22Rv1 (cell line): ENCODE results near the gene TMEM191B.
"Not testable (repeated sequence)": the region's sequence is repeated elsewhere in the genome, so short reads cannot be mapped to it uniquely, and the experiment has no call there.

ENCODE experiments used
- H3K27ac ChIP-seq: fragments of 450-650 bp; 2 replicates; pipeline ENCODE4 v1.5.1; 2017

Gene TMEM191B

DNA sequence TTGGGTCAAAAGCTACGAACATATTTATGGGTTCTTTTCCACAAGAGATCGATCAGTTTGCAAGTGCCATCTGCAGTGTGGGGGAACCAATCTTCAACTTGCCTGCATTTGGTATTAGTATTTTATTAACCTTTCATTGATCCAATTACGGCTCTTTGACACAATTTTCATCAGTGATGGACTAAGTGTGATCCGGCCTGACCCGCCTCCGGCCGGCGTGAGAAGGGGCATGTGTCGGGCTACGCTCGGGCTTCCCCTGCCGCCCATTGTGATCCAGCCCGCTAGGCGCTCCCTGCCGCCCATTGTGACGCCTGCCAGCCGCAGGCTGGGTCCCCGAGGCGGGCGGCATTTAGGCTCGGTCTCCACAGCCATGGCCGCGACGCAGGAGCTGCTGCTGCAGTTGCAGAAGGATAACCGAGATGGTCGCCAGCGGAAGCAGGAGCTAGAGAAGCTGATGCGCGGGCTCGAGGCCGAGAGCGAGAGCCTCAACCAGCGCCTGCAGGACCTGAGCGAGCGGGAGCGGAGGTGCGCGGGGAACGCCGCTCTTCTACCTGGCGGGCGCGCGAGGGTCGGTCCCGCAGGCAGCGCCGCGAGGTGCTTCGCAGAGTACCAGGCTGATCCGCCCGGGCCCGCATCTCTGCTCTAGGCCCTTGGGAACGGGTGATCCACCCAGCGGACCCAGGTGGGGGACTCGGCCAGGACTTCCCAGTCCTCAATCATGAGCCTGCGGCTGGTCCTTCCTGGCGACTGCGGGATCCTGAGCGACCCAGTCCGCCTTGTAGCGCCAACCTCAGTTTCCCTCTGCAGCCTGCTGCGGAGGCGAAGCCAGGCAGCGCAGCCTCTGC lies at the start of gene TMEM191B:
Gene TMEM191B (plus strand): TSS at position 51 of the 845 bp plus-strand sequence. CDS start 179 bp downstream, at position 230.
- H3K27ac ChIP-seq, result peak within 1 kb of the TSS; percentile 55; the same call in 1 of the 2 replicates

DNA sequence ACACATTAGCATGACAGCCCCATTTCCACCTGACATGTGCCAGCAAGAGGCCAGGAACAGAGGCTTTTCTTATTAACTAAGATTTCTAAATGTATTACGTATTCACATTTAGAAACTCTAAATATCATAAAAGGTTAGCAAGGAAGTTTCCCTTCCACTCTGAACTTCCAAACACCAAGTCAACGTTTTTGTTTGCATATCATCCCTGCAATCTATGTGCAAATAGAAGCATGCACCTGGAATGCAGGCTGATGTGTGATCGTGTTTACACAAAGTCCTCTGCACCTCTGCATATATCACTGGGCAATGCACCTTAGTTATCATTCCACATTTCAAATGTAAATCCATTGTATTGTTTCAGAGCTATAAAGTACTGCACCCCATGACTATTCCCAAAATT lies 31.4 kb upstream of the TMEM191B start:
- not testable (repeated sequence) for H3K27ac ChIP-seq

DNA sequence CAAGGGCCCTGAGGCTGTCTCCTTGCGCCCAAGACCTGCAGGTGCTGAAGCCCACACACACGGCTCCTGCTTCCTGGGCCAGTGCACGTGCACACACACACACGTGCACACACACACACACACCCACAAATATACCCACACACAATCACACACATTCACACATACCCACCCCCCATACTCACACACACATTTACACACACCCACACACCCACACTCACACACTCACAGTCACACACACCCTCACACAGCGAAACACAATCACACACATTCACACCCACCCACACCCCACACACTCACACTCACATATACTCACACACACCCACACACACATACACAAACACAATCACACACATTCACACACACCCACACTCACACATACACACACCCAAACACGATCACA lies 16.3 kb upstream of the TMEM191B start:
- H3K27ac ChIP-seq, result not testable (repeated sequence)

DNA sequence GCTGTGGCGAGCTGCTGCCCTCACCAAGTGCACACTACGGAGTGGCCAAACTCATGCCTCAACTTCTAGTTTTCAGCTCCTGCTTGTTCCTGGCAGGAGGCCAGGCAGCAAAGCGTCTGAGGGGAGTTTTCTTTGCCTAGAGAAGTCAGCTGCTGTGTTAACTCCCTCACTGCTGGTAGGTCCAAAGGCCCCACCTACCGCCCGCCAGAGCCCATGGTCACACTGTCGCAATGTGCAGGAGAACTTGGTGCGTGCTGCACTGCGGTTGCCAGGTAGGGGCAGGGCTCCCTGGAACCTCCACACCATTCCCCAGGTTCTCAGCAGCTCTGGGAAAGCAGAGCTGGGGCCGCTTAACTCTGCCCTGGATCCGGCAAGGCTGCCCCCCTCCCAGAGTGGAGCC lies 15.2 kb upstream of the TMEM191B start:
- H3K27ac ChIP-seq, result not testable (repeated sequence)

DNA sequence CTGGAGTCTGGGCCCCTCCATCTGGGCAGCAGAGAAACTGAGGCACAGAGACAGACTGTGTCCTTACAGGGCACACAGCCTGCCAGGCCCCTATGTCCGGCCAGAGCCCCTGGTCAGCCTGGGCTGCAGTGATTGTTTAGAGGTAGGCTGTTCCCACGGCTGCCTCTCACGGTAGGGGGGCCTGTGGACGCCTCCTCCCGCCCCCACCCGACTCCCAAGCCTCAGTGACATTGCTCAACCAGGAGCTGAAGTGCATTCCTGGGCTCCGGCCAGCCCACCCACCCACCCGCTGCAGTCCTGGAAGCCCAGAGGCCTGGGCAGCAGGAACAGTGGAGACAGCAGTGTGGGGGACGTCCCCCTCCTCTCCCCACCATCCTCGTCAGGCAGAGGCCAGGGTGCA lies 14.1 kb upstream of the TMEM191B start:
- H3K27ac ChIP-seq, result not testable (repeated sequence)

DNA sequence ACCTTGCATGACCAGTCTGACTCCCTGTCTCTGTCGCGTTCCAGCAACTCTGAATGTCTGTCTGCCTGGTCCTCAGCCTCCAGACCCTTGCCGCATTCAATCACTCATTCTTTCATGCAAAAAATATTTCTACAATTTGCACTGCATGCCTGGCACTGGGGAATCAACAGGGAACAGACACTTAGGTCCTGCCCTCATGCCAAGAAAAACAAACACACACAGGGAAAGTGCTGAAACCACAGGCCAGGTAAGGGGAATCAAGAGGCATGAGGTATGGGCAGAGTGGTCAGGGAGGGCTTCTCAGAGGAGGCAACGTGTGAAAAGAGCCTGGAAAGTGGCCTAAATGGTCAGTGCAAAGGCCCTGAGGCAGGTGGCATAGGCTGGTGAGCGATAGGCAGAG lies 9.5 kb upstream of the TMEM191B start, which contains the start of gene GGTLC3:
Gene GGTLC3 (minus strand): TSS at position 101 of the 400 bp plus-strand sequence. CDS start 264 bp downstream, outside the sequence.
- H3K27ac ChIP-seq, result not testable (repeated sequence)

DNA sequence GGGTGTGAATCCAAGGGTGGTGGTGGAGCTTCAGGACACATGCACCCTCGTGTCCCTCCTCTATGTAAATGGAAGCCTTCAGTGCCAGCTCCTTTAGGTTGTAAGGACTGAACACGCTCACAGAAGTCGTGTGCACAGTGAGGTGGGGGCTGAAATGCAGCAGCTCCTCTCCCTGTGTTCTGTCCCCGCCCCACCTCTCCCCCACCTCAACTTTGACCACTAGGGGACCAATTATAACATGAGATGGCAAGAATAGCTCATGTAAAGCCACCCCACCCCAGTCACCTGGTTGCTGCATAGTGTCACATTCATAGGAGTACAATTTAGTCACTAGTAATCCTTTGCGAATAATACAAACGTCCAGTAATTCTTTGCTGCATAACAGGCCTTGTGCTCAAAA lies 4.8 kb upstream of the TMEM191B start:
- H3K27ac ChIP-seq, result not testable (repeated sequence)

DNA sequence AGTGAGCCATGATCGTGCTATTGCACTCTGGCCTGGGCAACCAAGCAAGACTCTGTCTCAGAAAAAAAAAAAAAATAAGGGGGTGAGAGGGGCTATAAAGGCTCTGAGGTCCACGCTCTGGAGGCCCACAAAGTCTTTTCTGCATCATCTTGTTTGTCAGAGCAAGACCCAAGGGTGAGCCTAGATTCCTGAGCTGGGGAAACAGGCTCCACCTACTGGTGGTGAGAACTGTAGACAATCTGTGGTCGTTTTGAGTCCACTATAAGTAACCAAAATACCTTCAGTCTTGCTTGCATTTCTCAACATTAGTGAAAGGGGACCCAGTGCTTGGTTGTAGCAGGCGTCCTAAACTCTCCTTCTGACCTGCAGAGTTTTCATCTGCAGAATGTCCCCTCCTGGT lies 4.3 kb upstream of the TMEM191B start:
- H3K27ac ChIP-seq, result not testable (repeated sequence)

DNA sequence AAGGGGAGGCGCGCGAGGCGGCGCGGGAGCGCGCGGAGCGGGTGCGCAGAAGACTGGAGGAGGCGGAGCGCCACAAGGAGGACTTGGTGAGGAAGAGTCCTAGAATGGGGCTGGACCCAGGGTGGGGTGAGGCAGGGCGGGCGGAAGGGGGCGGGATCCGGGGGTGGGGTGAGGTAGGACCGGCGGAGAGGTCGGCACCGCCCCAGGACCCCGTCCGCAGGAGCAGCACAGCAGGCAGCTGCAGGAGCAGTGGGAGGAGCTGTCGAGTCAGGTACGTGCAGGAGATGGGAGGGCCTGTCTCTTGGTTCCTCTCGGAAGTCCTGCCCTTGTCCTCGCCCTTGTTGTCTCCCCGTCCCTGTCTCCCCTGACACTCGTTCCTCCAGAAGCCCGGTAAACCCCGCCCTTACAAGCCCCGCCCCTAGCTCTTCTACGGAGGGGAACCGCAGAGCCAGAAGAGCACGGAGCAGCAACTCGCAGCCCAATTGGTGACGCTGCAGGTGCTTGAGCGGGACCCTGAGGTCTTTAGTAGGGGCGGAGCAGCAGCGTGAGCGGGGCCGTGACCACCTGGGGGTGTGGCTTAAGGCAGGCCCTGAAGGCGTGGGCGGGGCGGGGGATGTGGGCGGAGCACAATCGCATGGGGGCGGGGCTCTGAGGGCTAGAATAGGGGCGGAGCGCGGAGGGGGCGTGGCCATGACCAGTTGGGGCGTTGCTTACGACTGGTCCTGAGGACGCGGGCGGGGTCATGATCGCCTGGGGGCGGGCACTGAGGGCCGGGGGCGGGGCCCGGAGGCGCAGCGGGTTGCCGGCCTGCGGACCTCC lies 1.2 kb downstream of the TMEM191B start:
- H3K27ac ChIP-seq, result peak overlapping the region; percentile 55; the same call in 1 of the 2 replicates

DNA sequence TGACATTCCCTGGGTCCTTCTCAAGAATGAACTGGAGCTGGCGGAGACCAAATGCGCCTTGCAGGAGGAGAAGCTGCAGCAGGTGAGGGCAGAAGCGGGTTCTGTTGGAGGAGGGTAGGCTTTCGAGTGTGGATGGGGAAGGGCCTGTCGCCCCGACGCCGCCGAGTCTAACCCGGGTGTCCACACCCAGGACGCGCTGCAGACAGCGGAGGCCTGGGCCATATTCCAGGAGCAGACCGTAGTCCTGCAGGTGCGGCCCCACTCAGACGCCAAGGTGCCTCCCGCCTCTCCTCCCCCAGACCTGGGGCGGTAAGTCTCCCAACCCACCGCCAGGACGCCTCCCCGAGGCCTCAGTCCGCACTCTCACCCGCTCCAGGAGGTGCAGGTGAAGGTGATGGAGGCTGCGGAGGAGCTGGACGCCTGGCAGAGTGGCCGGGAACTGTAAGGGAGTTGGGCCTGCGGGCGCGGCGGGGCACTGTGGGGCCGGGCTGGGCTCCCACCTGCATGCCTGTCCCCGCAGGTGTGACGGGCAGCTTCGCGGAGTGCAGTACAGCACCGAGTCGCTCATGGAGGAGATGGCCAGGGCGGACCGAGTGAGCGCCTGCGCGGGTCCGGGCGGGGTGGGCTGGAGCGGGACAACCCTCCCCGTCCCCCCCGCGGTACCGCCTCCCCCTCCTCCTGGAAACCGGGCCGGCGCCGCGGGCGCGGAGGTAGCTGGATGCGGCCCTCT lies 2.0 kb downstream of the TMEM191B start:
- not testable (repeated sequence) for H3K27ac ChIP-seq

DNA sequence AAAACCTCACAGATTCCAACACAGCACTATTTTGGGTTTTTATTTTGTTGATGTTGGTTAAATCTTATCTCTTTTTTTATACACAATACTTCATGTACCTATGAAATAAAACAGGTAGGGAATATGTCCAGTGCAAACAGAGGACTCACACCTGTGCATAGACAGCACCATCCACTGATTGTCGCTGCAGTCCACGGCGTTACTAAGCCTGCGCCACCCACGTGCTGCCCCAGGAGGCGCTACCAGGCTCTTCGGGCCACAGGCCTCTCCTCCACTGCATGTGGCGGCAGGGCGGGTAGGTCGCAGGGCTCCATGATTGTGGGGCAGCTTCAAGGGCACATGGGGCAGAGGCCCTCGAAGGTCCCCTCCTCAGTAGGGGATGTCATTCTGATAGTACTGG lies 6.0 kb downstream of the TMEM191B start:
- not testable (repeated sequence) for H3K27ac ChIP-seq

DNA sequence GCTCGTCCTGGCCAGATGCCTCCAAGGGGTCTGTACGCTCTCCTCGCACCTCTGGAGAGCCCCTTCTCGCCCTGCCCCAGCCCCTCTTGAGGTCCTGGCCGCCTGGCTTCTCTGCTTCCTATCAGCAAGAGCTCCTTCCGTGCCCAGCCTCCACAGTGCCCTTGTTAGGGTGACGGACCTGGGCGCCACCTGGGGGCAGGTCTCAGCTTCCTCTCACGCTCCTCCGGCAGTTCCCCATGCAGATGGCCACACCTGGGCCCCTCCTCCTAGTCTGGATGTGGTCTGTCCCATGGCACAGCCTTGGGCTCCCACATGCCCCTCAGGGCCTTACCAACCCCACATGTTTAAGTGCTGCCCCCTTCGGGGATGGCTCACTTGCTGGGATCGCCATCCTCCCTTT lies 6.7 kb downstream of the TMEM191B start:
- not testable (repeated sequence) for H3K27ac ChIP-seq

DNA sequence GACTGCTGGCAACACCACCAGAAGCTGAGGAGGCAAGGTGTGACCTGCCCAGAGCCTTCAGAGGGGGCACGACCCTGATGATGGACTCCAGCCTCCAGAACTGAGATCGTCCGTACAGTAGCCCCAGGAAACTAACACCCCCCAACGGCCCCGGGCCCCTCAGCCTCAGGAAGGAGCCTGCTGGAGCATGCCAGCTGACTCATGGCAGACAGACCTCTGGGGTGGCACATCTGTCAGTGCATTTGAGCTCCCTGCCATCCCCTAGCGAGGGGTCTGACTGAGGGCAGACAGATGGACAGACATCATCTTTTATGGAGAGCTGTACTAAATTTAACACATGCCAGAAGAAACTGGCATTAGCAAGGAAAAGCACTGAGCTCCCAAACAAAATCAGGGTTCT lies 12.4 kb downstream of the TMEM191B start:
- H3K27ac ChIP-seq, result not testable (repeated sequence)

DNA sequence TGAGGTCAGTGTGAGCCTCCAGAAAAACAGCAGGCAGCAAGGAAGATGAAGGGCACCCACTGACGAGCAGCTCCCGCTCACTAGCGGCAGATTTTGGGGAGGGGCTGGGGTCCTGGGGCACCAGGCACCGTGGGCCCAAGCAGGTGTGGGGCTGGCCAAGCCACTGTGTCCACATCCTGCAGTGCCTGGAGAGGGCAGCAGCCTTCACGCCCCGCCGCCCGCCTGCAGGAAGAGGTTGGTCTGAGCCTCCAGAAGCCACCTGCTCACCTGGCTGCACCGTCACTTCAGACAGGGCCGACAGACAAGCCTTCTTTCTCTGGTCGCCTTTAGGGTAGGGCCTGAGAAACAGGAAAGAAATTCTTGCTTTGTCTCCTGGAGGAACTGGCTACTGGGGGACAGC lies 15.8 kb downstream of the TMEM191B start:
- H3K27ac ChIP-seq, result not testable (repeated sequence)

DNA sequence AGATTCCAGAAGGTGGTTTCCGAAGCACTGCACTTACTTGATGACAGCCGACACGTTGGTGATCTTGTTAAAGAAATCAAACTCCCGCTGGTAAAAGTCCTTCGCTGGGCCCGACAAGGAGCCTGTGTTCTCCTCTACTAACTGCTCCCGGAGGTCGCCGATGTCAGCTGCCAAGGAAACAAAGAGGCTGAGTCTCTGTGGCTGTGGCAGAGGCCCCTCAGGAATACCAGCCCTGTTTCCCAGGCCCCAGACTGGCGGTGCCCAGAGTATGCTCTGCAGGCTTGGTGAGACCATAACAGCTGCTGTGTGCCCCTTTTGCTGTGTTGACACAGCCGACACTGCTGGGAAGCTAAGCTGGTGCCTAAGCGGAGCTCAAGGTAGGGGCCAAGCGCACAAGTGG lies 17.0 kb downstream of the TMEM191B start:
- not testable (repeated sequence) for H3K27ac ChIP-seq

DNA sequence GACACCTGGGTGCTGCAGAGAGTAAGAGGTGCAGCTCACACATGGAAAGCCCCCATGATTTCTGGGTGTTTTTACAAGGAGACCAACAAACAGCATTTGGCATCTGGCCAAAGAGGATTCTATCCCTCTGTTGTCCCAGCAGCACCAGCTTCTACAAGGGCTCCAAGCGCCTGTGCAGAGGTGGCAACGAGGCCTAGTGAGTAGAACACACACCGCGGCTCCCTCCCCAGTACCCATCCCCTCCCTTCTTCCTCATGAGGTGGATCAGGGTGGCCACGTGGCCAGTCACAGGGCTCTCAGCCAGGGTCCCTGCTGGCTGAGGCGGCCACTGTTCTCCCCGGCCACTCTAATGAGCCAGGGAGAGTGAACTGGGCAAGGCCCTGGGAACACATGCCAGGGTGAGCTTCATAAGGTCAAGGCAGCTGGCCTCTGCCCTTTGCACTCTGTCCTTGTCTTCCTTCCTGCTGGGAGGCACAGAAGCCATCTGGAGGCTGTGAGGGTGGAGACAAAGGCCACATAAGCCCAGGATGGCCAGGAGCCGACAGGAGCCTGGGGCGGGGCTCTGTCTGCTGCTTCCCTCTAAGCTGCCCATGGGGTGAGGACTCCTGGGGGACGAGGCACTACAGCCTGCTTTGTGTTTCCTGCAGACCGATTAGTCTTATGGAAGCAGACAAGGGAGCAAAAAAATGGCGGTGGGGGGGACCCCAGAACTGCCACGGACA lies 22.0 kb downstream of the TMEM191B start:
- H3K27ac ChIP-seq, result not testable (repeated sequence)

DNA sequence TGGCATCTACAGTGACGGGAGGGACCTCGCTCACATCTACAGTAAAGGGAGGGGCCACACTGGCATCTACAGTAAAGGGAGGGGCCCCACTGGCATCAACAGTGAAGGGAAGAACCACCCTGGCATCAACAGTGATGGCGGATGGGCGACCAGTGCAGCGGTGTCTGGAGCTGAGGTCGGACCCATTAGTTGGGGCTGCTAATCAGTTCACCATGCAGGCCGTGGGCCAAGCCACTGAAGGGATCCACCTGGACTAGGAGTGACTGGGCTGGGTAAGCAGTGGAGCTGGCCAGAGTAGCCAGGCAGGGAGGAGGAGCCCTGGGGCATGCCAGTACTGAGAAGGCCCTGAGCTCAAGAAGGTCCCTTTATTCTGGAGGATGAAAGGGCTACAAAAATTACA lies 23.4 kb downstream of the TMEM191B start:
- not testable (repeated sequence) for H3K27ac ChIP-seq

DNA sequence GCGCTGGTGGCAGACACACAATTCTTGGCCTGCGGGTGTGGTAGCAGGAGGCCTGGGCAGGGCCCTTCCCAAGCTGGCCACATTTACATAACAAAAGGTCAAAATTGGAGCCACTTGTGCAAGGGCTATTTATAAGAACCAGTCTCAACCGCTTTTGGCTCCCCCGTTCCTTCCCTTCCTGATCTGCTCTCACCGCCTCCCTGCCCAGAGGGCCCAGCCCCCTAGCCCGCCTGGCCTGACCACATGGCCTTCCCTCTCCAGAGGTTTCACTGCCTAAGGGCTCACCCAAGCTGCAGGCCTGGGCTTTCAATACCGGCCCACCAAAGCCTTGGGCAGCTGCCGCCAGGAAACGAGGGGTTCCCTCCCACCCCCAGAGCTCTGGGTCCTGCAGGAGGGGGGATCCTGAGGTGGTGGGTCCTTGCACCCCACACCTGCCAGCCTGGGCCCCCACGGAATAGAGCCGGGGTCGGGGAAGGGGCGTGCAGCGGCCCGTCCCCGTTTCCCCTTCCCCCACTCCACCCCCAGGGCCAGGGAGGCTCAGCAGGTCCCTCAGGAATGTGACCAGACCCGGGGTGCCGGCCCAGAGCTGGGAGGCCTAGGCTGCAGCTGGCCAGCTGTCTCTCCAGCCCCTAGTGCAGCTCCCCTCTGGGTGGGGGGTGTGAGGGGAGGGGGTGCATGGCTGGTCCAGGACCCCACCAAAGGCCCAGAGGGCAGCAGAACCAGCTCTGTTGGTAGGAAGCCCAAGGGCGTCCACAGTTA lies 25.4 kb downstream of the TMEM191B start:
- not testable (repeated sequence) for H3K27ac ChIP-seq

DNA sequence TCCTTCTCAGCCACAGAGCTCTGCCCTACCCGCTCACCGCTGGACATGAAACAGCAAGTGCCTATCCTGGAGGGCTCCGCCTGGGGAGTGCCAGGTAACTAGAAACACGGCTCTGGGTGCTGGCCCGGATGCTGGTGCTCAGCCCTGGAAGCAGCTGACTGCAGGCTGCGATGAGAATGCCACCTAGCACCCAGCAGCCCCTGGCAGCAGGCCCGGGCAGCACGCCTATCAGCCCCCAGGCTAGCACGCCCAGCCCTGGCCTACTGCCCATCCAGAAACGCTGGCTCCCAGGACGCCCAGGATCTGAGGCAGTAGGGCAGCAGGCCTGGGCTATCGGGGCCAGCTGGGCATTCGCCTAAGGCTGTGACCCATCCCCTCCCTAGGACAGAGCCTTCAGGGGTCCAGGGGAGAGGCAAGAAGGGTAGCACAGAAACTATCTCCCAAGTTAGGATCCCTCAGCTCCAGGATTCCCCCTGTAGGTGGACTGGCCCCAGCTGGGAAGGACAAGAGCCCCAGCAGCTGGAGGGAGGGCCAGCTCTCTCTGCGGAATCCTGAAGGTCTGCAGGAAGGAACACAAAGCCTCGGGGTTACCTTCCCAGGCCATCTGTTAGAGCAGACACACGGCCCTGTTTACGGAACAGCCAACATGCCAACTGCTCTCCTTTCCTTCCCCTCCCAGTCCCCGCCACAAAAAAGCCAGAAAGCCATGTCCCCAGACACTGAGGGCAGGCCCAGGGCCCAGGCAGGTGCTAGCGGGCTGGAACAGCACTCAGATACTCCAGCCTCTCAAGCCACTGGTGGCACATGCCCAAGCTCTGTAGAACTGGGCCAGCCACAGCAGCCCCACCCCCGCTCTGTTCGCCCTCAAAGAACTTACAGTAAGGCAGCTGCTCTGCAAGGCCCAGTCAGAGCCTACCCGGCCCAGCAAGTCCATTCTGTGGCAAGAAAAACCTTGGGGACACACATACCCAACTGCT lies 27.0 kb downstream of the TMEM191B start:
- not testable (repeated sequence) for H3K27ac ChIP-seq

DNA sequence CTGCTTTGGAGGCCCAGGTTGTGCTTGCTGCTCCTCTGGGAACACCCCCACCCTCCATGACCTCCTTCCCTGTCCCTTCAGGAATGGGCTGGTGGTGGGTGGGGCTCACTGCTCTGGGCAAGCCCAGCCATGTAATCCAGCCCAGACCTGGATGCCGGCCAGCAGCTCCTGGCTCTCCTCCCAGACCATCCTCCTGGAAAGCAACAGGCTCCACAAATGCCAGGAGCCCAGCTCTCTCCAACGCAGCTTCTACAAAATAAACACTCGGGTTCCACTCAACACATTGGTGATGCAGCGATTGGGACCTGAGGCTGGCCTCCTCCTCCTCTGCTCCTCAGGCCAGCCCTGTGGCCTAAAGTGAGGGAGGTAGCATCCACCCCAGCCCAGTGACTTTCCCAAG lies 30.9 kb downstream of the TMEM191B start:
- not testable (repeated sequence) for H3K27ac ChIP-seq
